GM18511 (cell line): ENCODE results near the gene CRACDL.

Experiments used
- ATAC-seq: cut with Tn5 transposase; IDR thresholded peaks from one replicate; pipeline ENCODE4 v1.9.1; 2021; ENCODE audit warnings: mild to moderate bottlenecking, moderate library complexity; ENCODE audit not compliant: unreplicated experiment

The CRACDL gene

DNA sequence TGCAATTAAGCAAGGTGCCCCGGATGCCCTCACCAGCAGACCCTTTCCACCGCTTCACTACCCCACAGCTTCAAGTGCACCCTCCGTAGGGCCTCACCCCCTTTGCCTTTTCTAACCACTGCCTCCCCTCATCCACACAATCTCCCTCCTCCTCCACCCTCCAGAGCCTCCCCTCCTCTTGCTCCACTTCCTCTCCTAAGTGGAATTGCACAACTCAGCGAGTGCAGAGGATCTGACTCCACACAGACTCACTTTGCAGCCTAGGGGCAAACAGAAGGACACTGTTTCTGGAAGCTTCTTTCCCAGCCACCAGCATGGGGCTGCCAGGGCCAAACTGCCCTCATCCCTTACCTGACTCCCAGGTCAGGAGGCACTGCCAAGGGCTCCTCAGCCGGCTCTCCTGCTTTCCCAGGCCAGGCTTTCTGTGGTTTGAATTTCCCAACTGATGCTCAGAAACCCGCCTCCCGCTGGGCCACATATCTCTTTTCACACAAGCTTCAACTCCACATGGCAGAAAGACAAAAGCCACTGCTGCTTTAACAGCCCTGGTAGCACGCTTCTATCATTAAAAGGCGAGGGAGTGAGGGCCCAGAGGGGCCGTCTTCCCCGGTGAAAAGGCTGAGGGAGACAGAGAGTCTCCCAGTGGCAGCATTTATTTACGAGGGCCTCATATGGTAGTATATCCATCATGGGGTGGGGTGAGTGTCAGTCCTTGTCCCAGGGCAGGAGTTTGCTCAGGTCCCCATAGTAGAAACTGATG is 130.4 kb downstream of the CRACDL start:
- ATAC-seq = no peak

- ATAC-seq = no peak
Observed at GRCh38 chr2:98804736-98805135, 131.3 kb downstream of the CRACDL start.

DNA sequence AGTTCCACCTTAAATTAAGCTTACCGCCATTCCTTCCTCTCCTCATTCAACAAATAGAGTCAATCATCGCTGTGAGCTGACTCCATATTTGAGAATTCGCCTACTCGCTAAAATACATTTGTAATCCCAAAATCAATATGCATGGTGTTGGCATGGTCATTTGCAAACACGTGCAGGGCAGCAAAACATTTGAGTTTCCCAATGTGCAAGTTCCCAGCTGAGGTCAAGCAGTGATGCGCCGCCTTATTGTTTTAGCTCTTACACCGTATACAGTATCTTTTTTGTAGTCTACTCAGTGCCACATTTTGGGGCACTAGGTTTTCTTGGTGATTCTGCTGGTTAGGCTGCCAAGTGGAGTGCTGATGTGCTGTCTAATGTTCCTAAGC is 131.8 kb downstream of the CRACDL start:
- ATAC-seq = no peak

GRCh38 chr2:98803405-98804264 is 132.4 kb downstream of the CRACDL start:
- ATAC-seq = no peak

GRCh38 chr2:98802344-98802743 is 133.7 kb downstream of the CRACDL start:
- no peak for ATAC-seq

GRCh38 chr2:98801921-98802321 is 134.1 kb downstream of the CRACDL start:
- no peak for ATAC-seq

GRCh38 chr2:98801286-98801685 is 134.7 kb downstream of the CRACDL start:
- no peak for ATAC-seq

DNA sequence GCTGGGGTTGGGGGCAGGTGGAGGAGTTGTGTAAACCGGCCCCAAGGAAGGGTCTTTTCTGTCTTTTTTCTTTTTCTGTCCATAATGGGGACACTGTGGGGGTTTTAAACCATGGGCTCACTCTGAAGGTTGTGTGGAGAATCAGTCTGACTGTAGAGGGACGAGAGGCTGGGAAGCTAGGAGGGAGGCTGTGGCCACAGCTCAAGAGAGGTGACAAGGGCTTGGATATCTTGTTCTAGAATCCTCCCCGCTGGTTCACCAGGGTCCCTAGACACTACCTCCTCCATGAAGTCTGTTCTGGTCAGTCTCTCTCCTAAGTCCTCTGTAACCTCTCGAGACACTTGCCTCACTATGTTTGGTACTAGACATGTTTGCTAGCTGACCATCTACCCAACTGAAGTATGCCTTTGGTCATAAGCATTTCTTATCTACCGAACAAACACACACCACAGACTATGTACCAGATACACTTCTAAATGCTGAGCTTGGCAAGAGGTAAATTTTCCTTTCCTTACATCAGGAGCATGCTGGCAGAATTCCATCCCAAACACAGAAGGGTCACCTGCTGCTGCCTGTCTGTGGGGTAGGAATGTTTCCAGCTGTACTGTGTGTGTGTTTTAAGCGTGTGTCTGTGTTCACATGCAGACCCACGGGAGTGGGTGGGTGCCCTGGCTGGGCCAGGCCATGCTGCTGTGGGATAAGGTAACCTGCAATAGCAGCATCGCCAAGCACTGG is 135.5 kb downstream of the CRACDL start:
- ATAC-seq = no peak

- no peak for ATAC-seq
Observed at GRCh38 chr2:98799375-98800329, 136.4 kb downstream of the CRACDL start.

DNA sequence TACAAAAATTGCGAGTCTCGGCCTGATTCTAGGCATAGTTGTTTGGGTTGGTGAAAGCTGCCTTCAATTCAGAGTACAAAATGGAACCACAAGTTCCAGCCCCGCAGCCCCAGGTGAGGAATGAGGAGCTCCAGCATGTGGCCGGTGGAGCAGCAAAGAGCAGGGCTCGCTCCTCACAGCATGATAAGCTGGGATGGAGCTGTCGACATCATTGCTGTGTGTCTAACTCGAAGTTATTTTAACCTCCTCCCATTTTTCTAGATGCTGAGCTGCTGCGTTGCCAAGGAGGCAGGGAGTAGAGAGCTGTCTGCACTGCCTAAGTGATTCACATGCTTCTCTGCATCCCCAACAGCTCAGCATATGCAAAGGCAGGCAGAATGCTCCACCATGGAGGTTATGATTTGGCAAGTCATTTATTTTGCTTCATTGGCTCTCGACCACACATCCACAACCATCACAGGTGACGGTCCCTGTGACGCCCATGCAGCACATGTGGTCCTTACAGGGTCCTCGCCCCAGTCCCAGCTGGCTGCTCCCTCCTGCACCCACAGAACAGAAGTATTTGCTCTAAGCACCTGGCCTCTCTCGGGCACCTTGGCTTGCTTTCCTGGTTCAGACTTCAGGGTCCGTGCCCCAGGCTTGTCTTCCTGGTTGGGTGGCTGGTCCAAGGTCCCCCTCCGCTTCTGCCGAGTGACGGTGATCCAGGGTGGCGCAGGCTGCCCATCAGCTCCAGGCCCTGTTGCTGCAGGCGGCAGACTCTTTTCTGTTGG is 139.1 kb downstream of the CRACDL start:
- no peak for ATAC-seq

GRCh38 chr2:98795891-98796676 is 139.9 kb downstream of the CRACDL start:
- no peak for ATAC-seq

- ATAC-seq = no peak
Observed at GRCh38 chr2:98793897-98794830, 141.9 kb downstream of the CRACDL start.

DNA sequence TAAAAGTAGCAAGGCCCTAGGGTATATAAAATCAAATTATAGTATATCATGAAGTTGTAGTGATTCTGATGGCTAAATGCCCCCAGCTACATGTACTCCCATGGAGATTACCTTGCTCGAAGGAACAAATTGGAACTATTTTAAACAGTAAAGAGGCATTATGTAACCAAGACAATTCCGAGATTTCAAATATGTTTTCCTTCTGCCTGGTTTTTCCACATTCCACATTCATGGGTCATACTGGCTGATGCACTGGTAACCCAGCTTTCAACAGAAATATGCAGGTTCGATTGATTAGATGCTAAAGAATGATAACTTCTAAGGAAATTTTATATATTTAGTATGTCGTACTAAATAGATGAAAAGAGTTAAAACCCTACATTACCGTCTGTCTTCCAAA is 142.8 kb downstream of the CRACDL start:
- ATAC-seq = no peak

DNA sequence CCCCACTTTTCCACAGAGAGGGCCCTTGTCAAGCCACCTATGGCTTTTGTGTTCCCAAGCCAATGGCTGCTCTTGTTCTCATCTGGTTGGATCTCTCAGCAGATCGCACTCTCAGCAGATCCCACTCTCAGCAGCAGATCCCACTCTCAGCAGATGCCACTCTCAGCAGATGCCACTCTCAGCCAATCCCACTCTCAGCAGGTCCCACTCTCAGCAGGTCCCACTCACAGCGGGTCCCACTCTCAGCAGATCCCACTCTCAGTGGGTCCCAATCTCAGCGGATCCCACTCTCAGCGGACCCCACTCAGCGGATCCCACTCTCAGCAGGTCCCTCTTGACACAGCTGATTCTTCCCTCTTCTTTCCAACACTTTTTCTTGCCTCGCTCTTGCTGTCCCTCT is 145.8 kb downstream of the CRACDL start:
- ATAC-seq = no peak

DNA sequence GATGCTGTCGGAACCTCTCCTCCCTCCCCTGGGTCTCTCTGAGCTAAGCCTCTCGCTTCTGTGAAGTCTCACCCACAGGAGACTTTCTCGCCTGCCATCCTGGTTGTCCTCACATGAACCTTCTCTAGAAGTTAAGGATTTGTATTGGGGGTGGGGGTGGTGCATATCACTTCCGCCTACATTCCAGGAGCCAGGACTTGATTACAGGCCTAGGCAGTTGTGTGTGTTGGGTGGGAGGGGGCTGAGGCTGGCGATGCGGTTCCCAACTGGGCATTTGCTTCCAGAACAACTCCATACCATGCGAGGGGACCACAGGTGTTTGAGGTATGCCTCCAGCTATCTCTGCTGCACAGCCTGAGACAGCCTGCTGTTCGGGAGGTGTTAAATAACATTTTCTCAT is 148.3 kb downstream of the CRACDL start:
- ATAC-seq = no peak

DNA sequence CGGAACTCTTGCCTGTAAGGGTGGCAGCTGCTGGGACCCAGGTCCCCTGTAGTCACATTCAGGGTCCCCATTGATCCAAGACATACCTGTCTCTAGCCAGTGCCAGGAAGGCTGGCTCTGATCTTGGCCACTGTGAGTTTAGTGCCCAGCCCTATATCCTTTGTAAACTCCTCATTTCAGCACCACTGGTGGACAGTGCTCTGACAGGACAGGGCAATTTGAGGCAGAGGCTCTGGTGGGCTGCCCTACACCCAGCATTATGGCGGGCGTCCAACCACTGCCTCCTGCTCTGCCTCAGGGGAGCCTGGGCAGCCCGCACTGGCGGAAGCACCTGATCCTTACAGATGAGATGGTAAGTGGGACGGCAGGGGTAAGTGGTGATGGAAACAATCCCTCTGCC is 149.8 kb downstream of the CRACDL start:
- no peak for ATAC-seq

GRCh38 chr2:98782570-98782969 is 153.5 kb downstream of the CRACDL start:
- no peak for ATAC-seq

DNA sequence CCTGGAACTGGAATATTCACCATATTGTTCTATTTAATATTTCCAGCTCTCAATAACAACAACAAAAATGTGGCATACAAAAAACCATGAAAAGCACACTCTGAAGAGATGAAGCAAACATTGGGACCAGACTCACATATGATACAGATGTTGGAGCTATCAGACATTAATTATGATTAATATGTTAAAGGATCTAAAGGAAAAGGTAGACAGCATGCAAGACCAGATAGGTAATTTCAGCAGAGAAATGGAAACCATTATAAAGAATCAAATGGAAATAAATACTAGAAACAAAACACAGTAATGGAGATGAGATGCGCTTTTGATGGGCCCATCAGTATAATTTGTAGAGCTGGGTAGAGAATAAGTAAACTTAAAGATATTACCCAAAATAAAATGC is 154.2 kb downstream of the CRACDL start:
- no peak for ATAC-seq
